GM19463 (cell line): ENCODE results near the gene SGMS2.

ENCODE experiments used
- ATAC-seq: cut with Tn5 transposase; IDR thresholded peaks from one replicate; pipeline ENCODE4 v1.9.1; 2021; ENCODE audit warnings: mild to moderate bottlenecking, moderate library complexity; ENCODE audit not compliant: unreplicated experiment

SGMS2 gene

GRCh38 chr4:107828315-107829090 lies 3.8 kb downstream of the SGMS2 start:
- ATAC-seq = no peak

- no peak for ATAC-seq
Observed at GRCh38 chr4:107831140-107831539, 6.4 kb downstream of the SGMS2 start.

GRCh38 chr4:107832275-107832807 lies 7.6 kb downstream of the SGMS2 start:
- ATAC-seq = no peak

DNA sequence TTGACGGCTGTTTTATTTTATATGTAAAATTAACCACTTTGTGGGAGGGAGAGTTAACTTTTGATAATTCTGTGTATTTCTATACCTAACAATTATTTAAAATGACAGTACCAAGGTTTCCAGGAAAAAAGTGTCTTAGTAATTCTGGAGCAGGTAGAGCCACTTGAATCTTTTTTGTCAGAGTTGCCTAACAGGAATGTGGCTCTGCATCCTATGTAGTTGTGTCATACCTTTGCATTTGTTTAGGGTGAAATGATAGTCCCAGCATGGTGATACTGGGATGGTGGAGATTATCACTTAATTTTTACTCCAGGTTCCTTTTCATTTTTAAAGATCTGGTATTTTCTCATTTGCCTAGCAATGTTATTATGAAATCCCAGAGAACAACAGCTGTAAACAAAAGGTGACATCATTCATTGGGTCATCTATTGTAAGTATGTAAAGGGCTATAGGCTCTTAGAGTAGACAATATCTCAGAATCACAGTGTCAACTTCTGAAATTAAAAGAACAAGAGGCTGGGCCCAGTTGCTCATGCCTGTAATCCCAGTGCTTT lies 9.6 kb downstream of the SGMS2 start:
- ATAC-seq = no peak

- peak; percentile 39 for ATAC-seq
Observed at GRCh38 chr4:107835406-107835805, 10.7 kb downstream of the SGMS2 start.

- ATAC-seq = no peak
Observed at GRCh38 chr4:107837317-107837716, 12.6 kb downstream of the SGMS2 start.

DNA sequence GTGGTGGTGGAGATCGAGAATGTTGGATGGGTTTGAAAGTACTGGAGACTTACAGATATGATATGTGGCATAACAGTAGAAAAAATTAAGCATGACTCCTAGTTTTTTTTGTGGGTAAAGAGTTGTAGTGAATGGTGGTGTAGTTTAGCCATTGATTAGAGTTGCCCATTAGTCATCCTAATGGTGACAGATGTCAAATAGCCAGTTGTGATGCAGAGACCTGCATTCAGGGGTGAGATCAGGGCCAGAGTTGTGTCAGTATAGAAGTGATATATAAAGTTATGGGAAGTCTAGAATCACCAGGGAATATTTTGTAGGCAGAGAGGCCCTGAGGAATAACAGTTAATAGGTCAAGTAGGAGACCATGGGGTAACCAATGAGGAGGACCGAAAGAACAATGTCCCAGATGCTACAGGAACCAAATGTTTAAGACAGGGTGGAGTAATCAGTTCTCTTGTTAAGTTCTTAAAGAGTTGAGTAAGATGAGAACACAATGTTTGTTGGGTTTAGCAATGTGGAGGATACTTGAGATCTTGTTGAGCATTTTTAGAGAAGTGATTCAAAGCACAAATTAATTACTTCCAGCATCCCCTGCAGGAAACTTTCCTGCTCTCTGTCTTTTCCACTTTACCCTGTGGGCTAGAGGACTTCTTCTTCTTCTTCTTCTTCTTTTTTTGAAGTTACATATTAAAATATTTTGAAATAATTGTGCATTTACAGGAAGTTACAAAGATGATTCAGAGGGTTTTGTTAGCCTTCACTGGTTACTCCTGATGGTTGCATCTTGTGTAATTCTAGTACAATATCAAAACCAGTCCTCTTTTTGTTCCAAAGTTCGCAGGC lies 13.3 kb downstream of the SGMS2 start:
- ATAC-seq = no peak

- peak; percentile 33 for ATAC-seq
Observed at GRCh38 chr4:107838861-107839565, 14.3 kb downstream of the SGMS2 start.

DNA sequence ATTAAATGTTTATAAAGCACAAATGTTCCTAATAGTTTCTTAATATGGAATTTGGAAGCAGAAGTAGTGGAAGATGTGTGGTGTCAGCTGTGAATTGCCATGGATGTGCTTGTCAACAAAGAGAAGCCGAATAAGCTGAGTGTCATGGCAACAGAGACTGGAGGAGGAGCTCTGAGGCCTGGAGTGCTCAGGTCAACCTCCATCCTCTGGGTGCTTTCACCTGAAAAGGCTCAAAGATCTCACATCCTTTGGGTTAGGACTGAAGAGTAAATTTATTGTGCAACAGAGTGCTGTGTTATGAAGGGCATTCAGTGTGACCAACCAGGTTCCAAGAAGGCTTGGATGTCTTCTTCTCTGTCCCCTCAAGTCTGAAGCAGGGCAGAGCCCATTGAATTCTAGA lies 18.7 kb downstream of the SGMS2 start:
- no peak for ATAC-seq

GRCh38 chr4:107845681-107846080 lies 20.9 kb downstream of the SGMS2 start:
- ATAC-seq = no peak

DNA sequence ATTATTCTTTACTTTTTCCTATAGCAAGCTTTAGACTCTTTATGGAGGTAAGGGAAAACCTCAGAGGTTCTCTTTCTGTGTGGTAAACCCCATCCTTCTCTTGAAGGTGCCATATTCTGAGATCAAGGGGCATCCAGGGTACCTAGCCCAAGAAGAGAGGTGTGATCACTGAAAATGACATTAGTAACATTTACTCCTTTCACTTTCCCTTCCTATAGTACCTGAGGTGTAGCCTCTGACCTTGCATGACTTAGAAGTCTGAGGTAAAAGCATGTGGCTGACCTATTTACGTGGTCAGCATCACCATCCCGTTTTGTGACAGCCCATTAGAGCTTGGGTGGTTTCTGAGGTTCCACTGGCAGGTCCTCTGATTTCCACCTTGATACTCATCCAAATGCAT lies 25.7 kb downstream of the SGMS2 start:
- ATAC-seq = no peak

GRCh38 chr4:107853444-107854355 lies 29.0 kb downstream of the SGMS2 start:
- ATAC-seq = no peak

DNA sequence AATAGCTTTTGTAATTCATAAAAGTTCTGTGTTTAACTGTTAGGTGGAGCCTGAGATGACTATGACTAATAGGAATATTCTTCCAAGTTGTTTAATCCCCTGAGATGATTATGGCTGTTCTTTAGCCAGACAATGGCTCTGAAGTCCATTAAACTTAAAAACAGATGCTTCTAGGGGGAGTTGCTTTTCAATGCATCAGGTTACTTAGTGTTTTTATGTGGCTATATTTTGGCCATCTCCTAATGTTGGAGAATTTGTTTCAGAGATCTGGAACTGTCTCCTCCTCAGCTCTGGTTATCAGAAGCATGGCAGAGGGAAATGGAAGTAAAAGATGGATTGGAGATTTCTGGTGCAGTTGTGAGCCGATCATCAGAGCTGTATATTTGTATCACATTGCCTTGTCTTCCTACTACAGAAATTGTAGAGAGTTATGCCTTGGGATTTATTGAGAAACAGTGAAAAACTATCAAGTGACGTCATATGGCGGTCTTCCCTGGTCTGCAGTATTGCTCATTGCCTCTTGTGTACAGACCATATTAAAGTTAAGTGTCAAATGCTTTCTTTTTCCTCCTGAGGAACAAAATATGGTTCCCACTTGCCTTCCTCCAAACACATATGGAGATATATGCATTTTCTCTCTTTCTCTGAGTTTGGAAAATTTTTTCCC lies 29.8 kb downstream of the SGMS2 start:
- no peak for ATAC-seq

GRCh38 chr4:107855723-107856122 lies 31.0 kb downstream of the SGMS2 start:
- ATAC-seq = no peak

DNA sequence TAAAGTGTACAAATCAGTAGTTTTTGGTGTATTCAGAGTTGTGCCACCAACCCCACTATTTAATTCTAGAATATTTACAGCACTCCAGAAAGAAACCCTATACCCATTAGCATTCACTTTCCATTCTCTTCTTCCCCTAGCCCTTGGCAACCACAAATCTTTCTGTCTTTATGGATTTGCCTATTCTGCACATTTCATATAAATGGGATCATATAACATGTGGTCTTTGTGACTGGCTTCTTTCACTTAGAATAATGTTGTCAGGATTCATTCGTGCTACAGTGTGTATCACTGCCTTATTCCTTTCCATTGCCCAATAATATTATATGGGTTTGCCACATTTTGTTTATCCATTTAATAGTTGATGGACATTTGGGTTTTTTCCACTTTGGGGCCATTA lies 32.2 kb downstream of the SGMS2 start:
- no peak for ATAC-seq

GRCh38 chr4:107857741-107858140 lies 33.0 kb downstream of the SGMS2 start:
- no peak for ATAC-seq

DNA sequence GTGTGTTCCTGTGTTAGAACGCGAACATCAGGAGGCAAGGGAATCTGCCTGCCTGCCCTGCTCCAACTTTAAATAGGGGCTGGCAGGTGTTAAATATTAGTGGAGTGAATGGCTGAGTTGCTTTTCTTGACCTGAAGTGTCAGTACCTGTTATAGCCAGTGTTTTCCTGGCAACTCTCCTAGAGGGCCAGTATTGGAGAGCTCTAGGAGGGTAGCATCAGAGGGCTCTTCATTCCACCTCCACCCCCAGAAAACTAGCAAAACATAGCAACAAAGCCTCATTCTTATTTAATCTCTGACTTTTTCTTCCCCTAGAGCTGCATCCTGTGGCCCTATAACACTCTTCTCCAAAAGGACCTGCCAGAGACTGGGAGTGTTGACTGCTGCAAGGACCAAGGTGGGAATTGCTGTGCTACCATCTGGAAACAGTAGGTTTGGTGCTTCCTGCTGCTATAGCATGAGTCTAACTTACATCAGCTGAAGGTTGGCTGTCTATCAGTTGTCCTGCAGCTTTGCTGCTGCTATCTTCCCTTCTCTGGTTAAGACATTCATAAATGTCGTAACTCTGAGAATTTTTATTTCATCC lies 33.5 kb downstream of the SGMS2 start:
- no peak for ATAC-seq

GRCh38 chr4:107862658-107863057 lies 37.9 kb downstream of the SGMS2 start:
- peak; percentile 68 for ATAC-seq

DNA sequence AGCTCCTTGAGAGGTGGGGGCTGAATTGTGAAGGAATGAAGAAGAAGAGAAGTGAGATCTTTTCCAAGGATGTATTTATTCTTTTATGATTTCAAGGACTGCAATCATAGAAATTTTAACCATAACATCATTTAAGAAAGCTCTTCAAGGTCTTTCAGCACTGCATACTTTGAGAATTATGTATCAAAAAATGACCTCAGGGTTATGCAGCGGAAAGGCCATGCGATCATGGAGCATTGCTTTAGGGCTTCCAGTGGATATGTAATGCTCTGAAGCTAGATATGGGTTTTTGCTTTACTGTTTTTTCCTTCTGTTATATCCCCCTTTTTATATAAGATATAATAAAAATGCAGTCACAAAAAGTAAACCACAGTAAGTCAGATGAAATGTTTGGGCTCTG lies 38.7 kb downstream of the SGMS2 start:
- ATAC-seq = no peak
